ENCODE data around the gene NSMF.
A peak's percentile ranks its signal among the peaks of the same experiment; 100 is the strongest.
"Not testable (repeated sequence)": the region's sequence is repeated elsewhere in the genome, so short reads cannot be mapped to it uniquely, and the experiment has no call there.

The NSMF gene

GRCh38 chr9:137411260-137411644 is 47.9 kb downstream of the NSMF start:
- peak; percentile 40 for DNase-seq (ENCODE audit: low read depth)

GRCh38 chr9:137410891-137411249 is 48.3 kb downstream of the NSMF start:
- no peak for DNase-seq (ENCODE audit: low read depth)

GRCh38 chr9:137410236-137410890 is 48.8 kb downstream of the NSMF start:
- DNase-seq (ENCODE audit: low read depth) = not testable (repeated sequence)

- DNase-seq (ENCODE audit: low read depth) = no peak
Observed at GRCh38 chr9:137409515-137409914, 49.6 kb downstream of the NSMF start.

- DNase-seq (ENCODE audit: low read depth) = no peak
Observed at GRCh38 chr9:137408651-137409405, 50.3 kb downstream of the NSMF start.

GRCh38 chr9:137407590-137408300 is 51.4 kb downstream of the NSMF start:
- no peak for DNase-seq (ENCODE audit: low read depth)

GRCh38 chr9:137406876-137407589 is 52.1 kb downstream of the NSMF start:
- peak; percentile 73 for DNase-seq (ENCODE audit: low read depth)

GRCh38 chr9:137406085-137406760 is 52.9 kb downstream of the NSMF start:
- no peak for DNase-seq (ENCODE audit: low read depth)

GRCh38 chr9:137405677-137406081 is 53.5 kb downstream of the NSMF start:
- DNase-seq (ENCODE audit: low read depth) = peak; percentile 43

- DNase-seq (ENCODE audit: low read depth) = no peak
Observed at GRCh38 chr9:137404961-137405567, 54.1 kb downstream of the NSMF start.

GRCh38 chr9:137403269-137403668 is 55.9 kb downstream of the NSMF start:
- DNase-seq (ENCODE audit: low read depth) = no peak

- no peak for DNase-seq (ENCODE audit: low read depth)
Observed at GRCh38 chr9:137402746-137403145, 56.4 kb downstream of the NSMF start.

- no peak for DNase-seq (ENCODE audit: low read depth)
Observed at GRCh38 chr9:137398561-137399468, 60.3 kb downstream of the NSMF start.

GRCh38 chr9:137397675-137398423 is 61.3 kb downstream of the NSMF start:
- DNase-seq (ENCODE audit: low read depth) = no peak

All from ELR (cell line).